HAP-1 (cell line): Measurements from ENCODE around the gene LRRC8D.

Experiments used
- DNase-seq, 2 experiments: peaks; one replicate each; pipeline ENCODE4 v3.0.0-alpha.2; 2016 to 2020; ENCODE audit warnings: low spot score in 2 of 2
- H3K27me3 ChIP-seq: fragments of 250-450 bp; sonication (Bioruptor Pico); 2 replicates; pipeline ENCODE4 v1.5.1; 2020; ENCODE audit warnings: low read depth, mild to moderate bottlenecking, moderate library complexity
- H3K36me3 ChIP-seq: fragments of 250-450 bp; sonication (Bioruptor Pico); replicated peaks from 2 replicates; pipeline ENCODE4 v1.5.1; 2020; ENCODE audit warnings: mild to moderate bottlenecking
- H3K4me1 ChIP-seq: fragments of 250-450 bp; sonication (Bioruptor Pico); 2 replicates; pipeline ENCODE4 v1.5.1; 2020; ENCODE audit warnings: mild to moderate bottlenecking
- H3K4me3 ChIP-seq: fragments of 250-450 bp; sonication (Bioruptor Pico); 2 replicates; pipeline ENCODE4 v1.5.1; 2020; ENCODE audit warnings: mild to moderate bottlenecking, moderate library complexity
- H3K9me3 ChIP-seq: fragments of 250-450 bp; sonication (Bioruptor Pico); 2 replicates; pipeline ENCODE4 v1.5.1; 2020; ENCODE audit warnings: mild to moderate bottlenecking, moderate library complexity
- in situ Hi-C: fragments of 300-500 bp; cut with MboI; formaldehyde crosslinking; loops from 3 replicates; pipeline ENCODE4 v1.14.3; 2020; ENCODE audit warnings: low sequenced_read_pairs, inconsistent platforms, mixed read lengths

Gene LRRC8D

GRCh38 chr1:89986020-89986419 is 165.2 kb downstream of the LRRC8D start:
- in situ Hi-C loops: loop anchor here (5.0 to 25.0 kb wide), 3 partner anchors 141 to 349 kb away; partner anchors contain the start of gene LRRC8C
- no peaks in the 10 kb centered on the region for H3K27me3 ChIP-seq
- H3K36me3 ChIP-seq: no peaks in the 10 kb centered on the region
- H3K9me3 ChIP-seq: no peaks in the 10 kb centered on the region
- DNase-seq: no peak
- no peak overlapping the region for H3K4me3 ChIP-seq
- peaks cover 10% of the 10 kb centered on the region for H3K4me1 ChIP-seq
